Heart right ventricle (tissue), 16 donors: ENCODE results near the gene VAT1L. TPM values are rescaled to one million over a fixed set of nuclear protein-coding genes. Genes with fewer than 3 reads are reported as not detected.
A peak's percentile ranks its signal among the peaks of the same experiment; 100 is the strongest.

Experiments
- ATAC-seq, 8 donors: fragments of 200-7000 bp; cut with Tn5 transposase; one replicate each; pipeline ENCODE4 v1.9.1; 2020; ENCODE audit warnings: mild to moderate bottlenecking in 8 of 8, moderate library complexity in 8 of 8, moderate number of reproducible peaks in 1 of 8
- DNase-seq, 2 donors: peaks; one replicate each; pipeline ENCODE4 v3.0.0-alpha.2; 2020
- H3K27ac ChIP-seq, 10 donors: fragments of 200-600 bp; sonication (generic) in 2 of 10; one replicate each; pipeline versions ENCODE4 v1.5.0 to v1.8.0; 2020 to 2022; ENCODE audit warnings: mild to moderate bottlenecking in 3 of 10
- H3K27me3 ChIP-seq, 7 donors: fragments of 200-600 bp; one replicate each; pipeline ENCODE4 v1.8.0; 2021 to 2022; ENCODE audit warnings: mild to moderate bottlenecking in 2 of 7
- H3K36me3 ChIP-seq, 9 donors: fragments of 200-600 bp; sonication (generic) in 1 of 9; one replicate each; pipeline versions ENCODE4 v1.5.0 to v1.8.0; 2020 to 2022; ENCODE audit warnings: mild to moderate bottlenecking in 2 of 9
- H3K4me1 ChIP-seq, 9 donors: fragments of 200-600 bp; sonication (generic) in 1 of 9; one replicate each; pipeline versions ENCODE4 v1.5.0 to v1.8.0; 2020 to 2022; ENCODE audit warnings: mild to moderate bottlenecking in 4 of 9
- H3K4me3 ChIP-seq, 10 donors: fragments of 200-600 bp; sonication (generic) in 2 of 10; one replicate each; pipeline versions ENCODE4 v1.5.0 to v1.8.0; 2020 to 2022; ENCODE audit warnings: mild to moderate bottlenecking in 7 of 10, moderate library complexity in 2 of 10
- H3K9me3 ChIP-seq, 11 donors: fragments of 200-600 bp in 10 of 11; sonication (generic) in 2 of 11; one replicate each; pipeline versions ENCODE4 v1.5.0 to v1.8.0; 2013 to 2022; ENCODE audit warnings: mild to moderate bottlenecking in 2 of 11, control low read depth in 1 of 11, moderate library complexity in 1 of 11
- CTCF ChIP-seq, 9 donors: fragments of 200-600 bp; sonication (generic) in 2 of 9; IDR thresholded peaks; one replicate each; pipeline versions ENCODE4 v1.5.0 to v1.8.0; 2021 to 2022; ENCODE audit warnings: antibody characterized with exemption in 9 of 9, mild to moderate bottlenecking in 5 of 9, moderate library complexity in 1 of 9
- WGBS, 2 donors: extraction: QIAGEN DNeasy Blood & Tissue Kit; methylation state at CpG; one replicate each; pipeline ENCODE4 v1.1.7; 2013; ENCODE audit warnings: inconsistent platforms in 1 of 2; 5-methylcytosine and 5-hydroxymethylcytosine counted together
- intact Hi-C, 10 donors: fragments of 100-400 bp; cut with DNase I; formaldehyde crosslinking; loops; one replicate each; pipeline versions ENCODE4 v1.11.1 to v1.14.2; 2022
- polyA plus RNA-seq, 2 donors: library from polyadenylated mRNA; stranded (reverse); fragments of 200-250 nt; gene quantifications; one replicate each; pipeline ENCODE4 v1.2.3, GENCODE V29; 2013
- total RNA-seq, 10 donors: library from RNA; stranded (reverse); fragmentation: NEBNext Ultra II Directional in 3 of 10; extraction: Animal tissue kit (Norgen Biotek cat#: 25700) in 3 of 10; gene quantifications; one replicate each; pipeline versions ENCODE4 v1.2.1 to v1.2.4, GENCODE V29; 2021 to 2023
- donor health status: Arrhythmogenic right ventricular cardiomyopathy.
- donor health status: ischemic (EF 13 %, LVEDD 7.1; RV severe dilation, severe dysfunction).
- donor health status: healthy with polysubstance abuse.
- donor health status: DM: no; HTN: yes; CAD: no.
- donor health status: DM: no; HTN: no; CAD: no.
- donor health status: ischemic (EF 25% LVEDD 6.9; RV normal size, moderate dysfunction).
- donor health status: ischemic (EF 25% LVEDD 5.7; RV mildly dilated, moderate dysfunction).
- donor health status: healthy.
- donor health status: DM: yes; HTN: yes; CAD: no.
- donor health status: Ischemic cardiomyopathy.
- donor health status: ischemic (EF 35%, LVEDD 5.7; RV mildly dilated, moderate dysfunction).
- donor health status: nonischemic (EF 11% LVEDD 7.7; RV severe dilation, severe dysfunction).
- donor health status: DM: yes; HTN: yes; CAD: no.
- donor health status: PGD.
- donor health status: ischemic (EF 29% LVEDD 5.4; RV normal size, mild dysfunction).
- donor health status: nonischemic (EF 23%, LVEDD 6.1; RV moderate dilation, normal function).

The VAT1L gene
- total and polyA plus RNA-seq, 12 donors = 0.19 to 61.0 (median 24.0) TPM

DNA sequence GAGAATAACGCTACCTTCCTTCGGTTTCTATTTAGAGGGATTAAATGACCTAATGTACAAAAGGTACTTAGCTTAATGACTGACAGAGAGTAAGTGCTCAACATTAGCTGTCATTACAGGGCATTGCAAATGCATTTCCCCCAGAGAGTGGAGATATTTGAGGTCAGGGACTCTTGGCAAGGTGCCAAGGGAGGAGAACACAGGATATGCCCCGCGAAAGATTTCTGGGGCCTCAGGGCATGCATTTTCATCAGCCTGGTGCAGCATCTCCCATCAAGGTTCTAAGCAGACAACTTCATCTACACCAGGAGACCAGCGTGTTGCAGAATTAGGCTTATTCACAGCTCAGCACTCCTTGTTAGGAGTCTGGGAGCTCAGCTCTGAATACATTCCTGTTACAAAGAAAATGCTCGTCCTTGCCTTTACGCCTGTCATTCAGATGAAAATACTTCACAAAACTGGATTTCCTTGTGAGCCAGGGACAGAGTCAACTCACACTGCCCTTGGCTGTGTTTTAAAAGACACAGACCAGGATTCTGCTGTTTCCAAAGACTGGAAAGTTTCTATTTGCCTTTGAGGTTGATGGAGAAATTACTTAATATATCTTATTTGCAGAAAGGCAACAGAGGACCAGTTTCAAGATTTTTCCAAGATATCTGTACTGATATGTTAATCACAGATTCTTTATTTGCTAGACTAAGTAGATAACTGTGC lies 108.2 kb downstream of the VAT1L start:
- no peaks in the 10 kb centered on the region for H3K9me3 ChIP-seq
- WGBS, 2 donors = 25 to 26% methylated on average over 7 of the region's 7 CpGs
- intact Hi-C loops = loop anchor here in 1 of 10 donors (10.0 kb wide), 1 partner anchor 102 kb away; no protein-coding TSS in a partner anchor
- peaks cover 0 to 32% (median 7%) of the 10 kb centered on the region in 9 donors for H3K4me1 ChIP-seq
- H3K27me3 ChIP-seq = no peaks in the 10 kb centered on the region
- peak overlapping the region in 3 of 10 donors; percentile 4 to 49 (median 28) for H3K27ac ChIP-seq
- H3K4me3 ChIP-seq = no peak overlapping the region
- DNase-seq = no peak
- H3K36me3 ChIP-seq = no peaks in the 10 kb centered on the region
- no peak for ATAC-seq
- TF ChIP-seq CTCF (IDR thresholded peaks at IDR 0.05) = no peak

- peaks cover 0 to 32% (median 7%) of the 10 kb centered on the region in 9 donors for H3K4me1 ChIP-seq
- no peaks in the 10 kb centered on the region for H3K36me3 ChIP-seq
- DNase-seq (no peak), ATAC-seq (no peak)
- no peaks in the 10 kb centered on the region for H3K9me3 ChIP-seq
- no peaks in the 10 kb centered on the region for H3K27me3 ChIP-seq
- WGBS, 2 donors = 40 to 42% methylated on average over 3 of the region's 3 CpGs
- H3K4me3 ChIP-seq = no peak overlapping the region
- intact Hi-C loops = loop anchor here in 1 of 10 donors (10.0 kb wide), 1 partner anchor 102 kb away; no protein-coding TSS in a partner anchor
- no peak for TF ChIP-seq CTCF (IDR thresholded peaks at IDR 0.05)
- peak overlapping the region in 1 of 10 donors; percentile 28 for H3K27ac ChIP-seq
Observed at GRCh38 chr16:77897129-77897437, 108.7 kb downstream of the VAT1L start.

- intact Hi-C loops = loop anchor here in 1 of 10 donors (10.0 kb wide), 1 partner anchor 103 kb away; no protein-coding TSS in a partner anchor
- Histone ChIP-seq H3K27me3 (no peaks in the 10 kb centered on the region), H3K4me3 (no peak overlapping the region), H3K4me1 (peaks cover 0 to 32% (median 7%) of the 10 kb centered on the region in 9 donors), H3K9me3 (no peaks in the 10 kb centered on the region), H3K27ac (peak overlapping the region in 1 of 10 donors; percentile 5), H3K36me3 (no peaks in the 10 kb centered on the region)
- no peak for TF ChIP-seq CTCF (IDR thresholded peaks at IDR 0.05)
- ATAC-seq (no peak), DNase-seq (no peak)
- WGBS, 2 donors = 70 to 72% methylated on average over 4 of the region's 4 CpGs
Observed at GRCh38 chr16:77897831-77898605, 109.7 kb downstream of the VAT1L start.

GRCh38 chr16:77898671-77899211 lies 110.4 kb downstream of the VAT1L start:
- no peak overlapping the region for H3K4me3 ChIP-seq

More at GRCh38 chr16:77898671-77899211, 110.4 kb downstream of the VAT1L start:
- intact Hi-C loops = loop anchor here in 1 of 10 donors (10.0 kb wide), 1 partner anchor 104 kb away; no protein-coding TSS in a partner anchor
- H3K4me1 ChIP-seq = peaks cover 0 to 29% (median 7%) of the 10 kb centered on the region in 9 donors
- H3K36me3 ChIP-seq = no peaks in the 10 kb centered on the region
- WGBS, 2 donors = 65 to 84% methylated on average over 2 of the region's 2 CpGs
- ATAC-seq = peak in 2 of 8 donors; percentile 18 to 54
- no peak for TF ChIP-seq CTCF (IDR thresholded peaks at IDR 0.05)
- no peak for DNase-seq
- H3K9me3 ChIP-seq = no peaks in the 10 kb centered on the region
- no peaks in the 10 kb centered on the region for H3K27me3 ChIP-seq
- peak overlapping the region in 3 of 10 donors; percentile 5 to 25 (median 14) for H3K27ac ChIP-seq
